OCI-LY1 (cell line): ENCODE results near the gene UVSSA.
"Not testable (repeated sequence)": the region's sequence is repeated elsewhere in the genome, so short reads cannot be mapped to it uniquely, and the experiment has no call there.

Experiments used
- H2AFZ ChIP-seq: fragments of 200-600 bp; sonication (generic), shearing (Covaris generic); 2 replicates; pipeline ENCODE4 v1.6.0; 2014; ENCODE audit warnings: antibody characterized with exemption, mild to moderate bottlenecking, low read length
- H3F3A ChIP-seq: fragments of 200-600 bp; sonication (generic), shearing (Covaris generic); 2 replicates; pipeline ENCODE4 v1.6.0; 2014; ENCODE audit warnings: mild to moderate bottlenecking, antibody characterized with exemption, low read length, moderate library complexity; ENCODE audit not compliant: insufficient read depth
- H3K27ac ChIP-seq: fragments of 200-600 bp; sonication (generic); 2 replicates; pipeline ENCODE4 v1.5.1; 2014; ENCODE audit warnings: low read length, mixed run types, mild to moderate bottlenecking, low read depth; ENCODE audit not compliant: poor library complexity, severe bottlenecking
- H3K27me3 ChIP-seq: fragments of 200-600 bp; sonication (generic); 2 replicates; pipeline ENCODE4 v1.6.0; 2014; ENCODE audit warnings: antibody characterized with exemption, mild to moderate bottlenecking, low read length, moderate library complexity; ENCODE audit not compliant: insufficient read depth
- H3K36me3 ChIP-seq: fragments of 200-600 bp; sonication (generic); 2 replicates; pipeline ENCODE4 v1.6.1; 2014; ENCODE audit warnings: mild to moderate bottlenecking, antibody characterized with exemption, low read length, moderate library complexity, mixed read lengths; ENCODE audit not compliant: insufficient read depth
- H3K4me1 ChIP-seq: fragments of 200-600 bp; sonication (generic); 2 replicates; pipeline ENCODE4 v1.5.1; 2014; ENCODE audit warnings: mild to moderate bottlenecking, low read length, moderate library complexity; ENCODE audit not compliant: insufficient read depth, severe bottlenecking
- H3K4me2 ChIP-seq: fragments of 200-600 bp; sonication (generic), shearing (Covaris generic); 2 replicates; pipeline ENCODE4 v1.6.1; 2014; ENCODE audit warnings: low read length
- H3K4me3 ChIP-seq: fragments of 200-600 bp; sonication (generic); 2 replicates; pipeline ENCODE4 v1.5.1; 2014; ENCODE audit warnings: low read length, low read depth, mild to moderate bottlenecking, mixed read lengths; ENCODE audit not compliant: poor library complexity, severe bottlenecking
- H3K79me2 ChIP-seq: fragments of 200-600 bp; shearing (Covaris generic); 2 replicates; pipeline ENCODE4 v1.6.1; 2016; ENCODE audit warnings: mixed run types, low read length, mixed read lengths; ENCODE audit not compliant: insufficient read depth
- H3K9ac ChIP-seq: fragments of 200-600 bp; sonication (generic), shearing (Covaris generic); 2 replicates; pipeline ENCODE4 v1.6.1; 2014; ENCODE audit warnings: mild to moderate bottlenecking, low read length, mixed read lengths
- H3K9me2 ChIP-seq: fragments of 200-600 bp; sonication (generic), shearing (Covaris generic); 2 replicates; pipeline ENCODE4 v1.6.1; 2014; ENCODE audit warnings: low read depth, mild to moderate bottlenecking, low read length, mixed read lengths
- H3K9me3 ChIP-seq: fragments of 200-600 bp; shearing (Covaris generic); 2 replicates; pipeline ENCODE4 v1.6.1; 2014; ENCODE audit warnings: low read length, mixed read lengths
- H4K20me1 ChIP-seq: fragments of 200-600 bp; sonication (generic), shearing (Covaris generic); 2 replicates; pipeline ENCODE4 v1.6.0; 2016; ENCODE audit warnings: mild to moderate bottlenecking, low read length; ENCODE audit not compliant: insufficient read depth
- EZH2 ChIP-seq: fragments of 200-600 bp; sonication (generic), shearing (Covaris generic); IDR thresholded peaks from 2 replicates; pipeline ENCODE4 v1.8.0; 2017; ENCODE audit warnings: borderline replicate concordance, mixed run types, mild to moderate bottlenecking, antibody characterized with exemption, low read length, moderate library complexity, mixed read lengths
- TF ChIP-seq, protein P1 (sequence below): fragments of 200-600 bp; sonication (generic), shearing (Covaris generic); IDR thresholded peaks from 2 replicates; pipeline ENCODE4 v1.5.1; 2017; ENCODE audit warnings: mild to moderate bottlenecking, antibody characterized with exemption, low read length, moderate library complexity, mixed read lengths

Gene UVSSA

DNA sequence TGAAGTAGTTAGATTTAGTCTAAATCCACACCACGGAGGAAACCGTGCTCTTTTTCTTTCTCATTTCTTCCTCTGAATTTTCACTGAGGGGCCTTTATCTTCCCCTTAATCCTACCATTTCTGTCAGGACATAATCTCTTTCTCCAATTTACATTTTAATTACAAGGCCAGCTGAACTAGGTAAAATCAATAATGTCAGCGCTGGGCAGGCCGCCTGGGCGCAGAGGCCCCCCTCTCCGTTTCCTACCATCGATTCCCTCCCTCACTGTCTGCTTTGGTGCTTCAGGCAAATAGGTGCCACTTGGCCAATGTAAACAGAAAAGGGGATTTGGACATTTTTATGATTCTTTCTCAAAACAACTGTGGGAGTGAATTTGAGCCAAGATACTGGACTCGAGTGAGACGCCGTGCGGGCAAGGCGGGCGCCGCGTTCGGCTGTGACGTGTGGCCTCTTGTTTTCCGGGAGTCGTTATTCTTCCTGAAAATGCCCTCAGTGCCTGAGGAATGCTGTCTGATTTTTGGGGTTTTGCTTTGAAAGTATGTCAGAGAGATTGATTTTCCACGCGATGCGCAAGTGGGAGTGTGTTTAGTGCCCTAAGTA, 22.6 kb downstream of the UVSSA start:
- Histone ChIP-seq H3K27ac (no peak overlapping the region), H4K20me1 (no peaks in the 10 kb centered on the region), H3K9me2 (no peaks in the 10 kb centered on the region)

DNA sequence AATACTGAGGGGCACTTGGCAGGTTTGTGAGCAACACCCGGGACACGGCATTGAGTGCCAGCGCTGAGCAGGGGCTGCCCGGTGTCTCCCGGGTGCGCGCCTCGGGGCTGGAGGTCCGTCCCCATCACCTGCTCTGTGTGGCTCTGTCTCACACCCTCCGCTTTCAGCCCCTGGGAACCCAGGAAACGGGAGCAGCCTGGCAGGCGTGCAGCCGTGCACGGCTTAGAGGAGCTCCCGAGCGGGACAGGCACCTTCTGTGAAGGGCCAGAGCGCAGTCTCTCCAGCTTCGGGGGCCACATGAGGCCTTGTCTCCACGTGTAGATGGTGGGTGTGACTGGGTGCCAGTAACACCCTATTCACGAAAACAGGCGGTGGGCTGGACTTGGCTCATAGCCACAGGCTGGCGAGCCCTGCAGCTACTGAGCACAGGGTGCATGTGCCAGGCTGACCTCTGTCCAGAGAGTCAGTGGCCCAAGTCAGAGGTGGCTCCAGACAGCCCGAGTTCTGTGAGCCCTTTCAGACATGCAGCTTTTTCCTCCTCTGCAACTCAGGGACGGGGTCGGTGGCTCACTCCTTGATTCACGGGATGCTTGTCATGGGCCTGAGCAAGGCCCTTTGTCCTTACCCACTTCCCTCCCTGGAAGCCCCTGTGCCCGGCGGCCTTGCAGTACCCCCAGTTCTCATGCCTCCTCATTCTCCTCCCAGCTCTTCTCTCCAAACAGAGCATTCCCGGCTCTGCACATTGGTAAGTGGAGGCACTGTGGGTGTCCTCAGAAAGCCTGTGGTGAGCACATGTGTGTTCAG, 23.5 kb downstream of the UVSSA start:
- no peaks in the 10 kb centered on the region for H3K9me2 ChIP-seq
- no peaks in the 10 kb centered on the region for H3F3A ChIP-seq
- H3K4me3 ChIP-seq = no peak overlapping the region
- no peak for TF ChIP-seq EZH2
- TF ChIP-seq, protein P1, sequence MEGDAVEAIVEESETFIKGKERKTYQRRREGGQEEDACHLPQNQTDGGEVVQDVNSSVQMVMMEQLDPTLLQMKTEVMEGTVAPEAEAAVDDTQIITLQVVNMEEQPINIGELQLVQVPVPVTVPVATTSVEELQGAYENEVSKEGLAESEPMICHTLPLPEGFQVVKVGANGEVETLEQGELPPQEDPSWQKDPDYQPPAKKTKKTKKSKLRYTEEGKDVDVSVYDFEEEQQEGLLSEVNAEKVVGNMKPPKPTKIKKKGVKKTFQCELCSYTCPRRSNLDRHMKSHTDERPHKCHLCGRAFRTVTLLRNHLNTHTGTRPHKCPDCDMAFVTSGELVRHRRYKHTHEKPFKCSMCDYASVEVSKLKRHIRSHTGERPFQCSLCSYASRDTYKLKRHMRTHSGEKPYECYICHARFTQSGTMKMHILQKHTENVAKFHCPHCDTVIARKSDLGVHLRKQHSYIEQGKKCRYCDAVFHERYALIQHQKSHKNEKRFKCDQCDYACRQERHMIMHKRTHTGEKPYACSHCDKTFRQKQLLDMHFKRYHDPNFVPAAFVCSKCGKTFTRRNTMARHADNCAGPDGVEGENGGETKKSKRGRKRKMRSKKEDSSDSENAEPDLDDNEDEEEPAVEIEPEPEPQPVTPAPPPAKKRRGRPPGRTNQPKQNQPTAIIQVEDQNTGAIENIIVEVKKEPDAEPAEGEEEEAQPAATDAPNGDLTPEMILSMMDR = no peak
- H3K27me3 ChIP-seq = no peaks in the 10 kb centered on the region
- H3K27ac ChIP-seq = no peak overlapping the region
- H3K79me2 ChIP-seq = no peaks in the 10 kb centered on the region
- no peak overlapping the region for H2AFZ ChIP-seq
- H3K4me2 ChIP-seq = no peak overlapping the region
- H3K4me1 ChIP-seq = no peaks in the 10 kb centered on the region
- no peaks in the 10 kb centered on the region for H3K9me3 ChIP-seq
- no peak overlapping the region for H3K9ac ChIP-seq
- no peaks in the 10 kb centered on the region for H4K20me1 ChIP-seq
- H3K36me3 ChIP-seq = no peaks in the 10 kb centered on the region

More for the DNA sequence above, 22.6 kb downstream of the UVSSA start:
- H3K4me1 ChIP-seq = no peaks in the 10 kb centered on the region
- H3K27me3 ChIP-seq = no peaks in the 10 kb centered on the region
- no peaks in the 10 kb centered on the region for H3K79me2 ChIP-seq
- H3K9me3 ChIP-seq = no peaks in the 10 kb centered on the region
- no peaks in the 10 kb centered on the region for H3K36me3 ChIP-seq
- H3K9ac ChIP-seq = no peak overlapping the region
- H3K4me3 ChIP-seq = no peak overlapping the region
- H3F3A ChIP-seq = no peaks in the 10 kb centered on the region
- H2AFZ ChIP-seq = no peak overlapping the region
- TF ChIP-seq, protein P1 = no peak
- no peak for TF ChIP-seq EZH2
- H3K4me2 ChIP-seq = no peak overlapping the region

DNA sequence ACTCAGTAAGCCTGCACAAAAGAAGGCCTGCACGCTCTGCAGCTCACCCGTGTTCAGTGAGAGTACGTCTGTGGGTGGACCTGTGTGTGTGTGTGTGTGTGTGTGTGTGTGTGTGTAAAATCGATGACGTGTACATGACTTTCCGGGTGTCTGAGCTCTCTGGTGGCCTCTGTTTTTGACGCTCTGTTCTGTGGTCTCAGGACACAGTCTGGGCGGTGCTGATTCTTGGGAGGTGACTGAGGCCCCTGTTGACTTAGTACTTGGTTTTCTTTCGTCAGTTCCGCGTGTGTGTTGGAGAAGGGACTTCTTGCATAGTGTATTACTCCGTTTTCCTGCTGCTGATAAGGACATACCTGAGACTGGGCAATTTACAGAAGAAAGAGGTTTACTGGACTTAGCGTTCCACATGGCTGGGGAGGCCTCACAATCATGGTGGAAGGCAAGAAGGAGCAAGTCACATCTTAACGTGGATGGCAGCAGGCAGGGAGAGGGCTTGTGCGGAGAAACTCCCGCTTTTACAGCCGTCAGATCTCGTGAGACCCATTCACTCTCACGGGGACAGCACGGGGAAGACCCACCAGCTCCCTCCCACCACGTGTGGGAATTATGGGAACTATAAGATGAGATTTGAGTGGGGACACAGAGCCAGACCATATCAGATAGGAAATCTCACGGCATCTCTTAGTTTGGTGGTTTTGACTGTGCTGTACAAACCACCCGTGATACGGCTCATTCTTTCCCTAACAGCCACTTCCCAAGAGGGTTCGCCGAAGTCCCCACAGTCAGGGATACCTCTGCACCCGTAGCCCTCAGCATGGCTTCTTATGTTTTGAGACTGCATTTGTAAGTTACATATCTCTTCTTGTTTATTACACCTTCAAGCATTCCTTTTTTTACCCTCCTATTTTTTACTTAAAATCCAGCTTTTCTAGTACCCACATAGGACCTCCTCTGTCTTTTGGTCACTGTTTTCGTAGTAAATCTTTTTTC, 24.5 kb downstream of the UVSSA start:
- Histone ChIP-seq H3K4me2 (no peak overlapping the region), H2AFZ (no peak overlapping the region), H4K20me1 (no peaks in the 10 kb centered on the region), H3K79me2 (no peaks in the 10 kb centered on the region), H3K9ac (no peak overlapping the region), H3K27me3 (no peaks in the 10 kb centered on the region), H3K27ac (no peak overlapping the region), H3K9me2 (no peaks in the 10 kb centered on the region), H3K4me1 (no peaks in the 10 kb centered on the region), H3K36me3 (no peaks in the 10 kb centered on the region), H3K4me3 (no peak overlapping the region), H3K9me3 (no peaks in the 10 kb centered on the region), H3F3A (no peaks in the 10 kb centered on the region)
- no peak for TF ChIP-seq EZH2
- TF ChIP-seq, protein P1 = no peak

DNA sequence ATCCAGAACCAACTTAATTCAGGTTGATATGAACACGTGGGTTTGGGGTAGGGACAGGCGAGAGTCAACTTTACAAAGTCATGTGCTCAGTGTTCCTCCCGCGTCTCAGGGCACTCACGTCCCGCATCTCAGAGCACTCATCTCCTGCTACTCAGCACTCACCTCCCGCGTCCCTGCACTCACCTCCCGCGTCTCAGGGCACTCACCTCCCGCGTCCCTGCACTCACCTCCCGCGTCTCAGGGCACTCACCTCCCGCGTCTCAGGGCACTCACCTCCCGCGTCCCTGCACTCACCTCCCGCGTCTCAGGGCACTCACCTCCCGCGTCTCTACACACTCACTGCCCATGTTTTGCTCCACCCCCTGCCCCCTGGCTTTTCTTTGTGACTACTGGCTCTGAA, 25.6 kb downstream of the UVSSA start:
- not testable (repeated sequence) for H3K9ac ChIP-seq, H3K9me2 ChIP-seq, H2AFZ ChIP-seq, H3K9me3 ChIP-seq, H3K4me1 ChIP-seq, H3K27ac ChIP-seq, H3K27me3 ChIP-seq, H3F3A ChIP-seq, H3K36me3 ChIP-seq, H4K20me1 ChIP-seq, H3K4me2 ChIP-seq, H3K79me2 ChIP-seq, H3K4me3 ChIP-seq
